GM12801 (cell line): ENCODE data around the gene ATN1.

Source experiments
- CTCF ChIP-seq: IDR thresholded peaks from one replicate; pipeline ENCODE4 v1.5.1; 2011; ENCODE audit warnings: control low read depth; ENCODE audit not compliant: insufficient read length; ENCODE audit errors: extremely low read depth

The ATN1 gene

GRCh38 chr12:6927379-6928021 is at the start of gene ATN1:
Gene ATN1 (plus strand): TSS chr12:6927959. CDS start chr12:6934002, 6,043 bp downstream.
- TF ChIP-seq CTCF: no peak

GRCh38 chr12:6883252-6883651 is 44.5 kb upstream of the ATN1 start:
- TF ChIP-seq CTCF: no peak

- no peak for TF ChIP-seq CTCF
Measured at GRCh38 chr12:6883683-6884082, 44.1 kb upstream of the ATN1 start.

GRCh38 chr12:6884539-6884938 is 43.2 kb upstream of the ATN1 start:
- TF ChIP-seq CTCF: no peak

- no peak for TF ChIP-seq CTCF
Measured at GRCh38 chr12:6887460-6887859, 40.3 kb upstream of the ATN1 start.

GRCh38 chr12:6888360-6888759 is 39.4 kb upstream of the ATN1 start:
- TF ChIP-seq CTCF: no peak

GRCh38 chr12:6890789-6891645 is 36.7 kb upstream of the ATN1 start:
- TF ChIP-seq CTCF: no peak
